Epithelial cell of prostate (primary cell): ENCODE results near the gene RPGRIP1.
"Not testable (repeated sequence)": the region's sequence is repeated elsewhere in the genome, so short reads cannot be mapped to it uniquely, and the experiment has no call there.

Source experiments
- DNase-seq: peaks from one replicate; pipeline ENCODE4 v3.0.0-alpha.2; 2011; ENCODE audit warnings: low read depth, low spot score
- H3K27ac ChIP-seq: fragments of 450-650 bp; 2 replicates; pipeline ENCODE4 v1.5.1; 2017; ENCODE audit warnings: mild to moderate bottlenecking

RPGRIP1 gene

DNA sequence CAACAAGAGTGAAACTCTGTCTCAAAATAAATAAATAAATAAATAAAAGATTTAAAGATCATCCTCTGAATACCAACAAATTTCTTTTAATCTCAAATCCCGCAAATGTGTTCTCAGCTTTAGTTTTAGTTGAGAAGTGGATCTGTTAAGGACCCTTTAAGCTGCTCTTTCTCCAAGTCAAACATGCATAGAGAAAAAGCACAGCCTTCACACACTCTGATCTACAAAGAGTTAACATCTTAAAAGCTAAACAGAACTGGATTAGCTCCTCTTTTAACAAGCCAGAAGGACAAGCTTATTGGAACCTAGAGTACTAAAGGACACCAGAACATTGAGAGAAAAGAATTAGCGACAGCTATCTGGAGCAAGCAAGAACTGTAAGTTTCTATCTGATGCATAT is at the start of gene RPGRIP1:
TSS of gene RPGRIP1 (plus strand) at position 301 of the 400 bp plus-strand sequence. CDS start 7,894 bp downstream, outside the sequence.
- no peak for DNase-seq
- H3K27ac ChIP-seq = no peak within 1 kb of the TSS

DNA sequence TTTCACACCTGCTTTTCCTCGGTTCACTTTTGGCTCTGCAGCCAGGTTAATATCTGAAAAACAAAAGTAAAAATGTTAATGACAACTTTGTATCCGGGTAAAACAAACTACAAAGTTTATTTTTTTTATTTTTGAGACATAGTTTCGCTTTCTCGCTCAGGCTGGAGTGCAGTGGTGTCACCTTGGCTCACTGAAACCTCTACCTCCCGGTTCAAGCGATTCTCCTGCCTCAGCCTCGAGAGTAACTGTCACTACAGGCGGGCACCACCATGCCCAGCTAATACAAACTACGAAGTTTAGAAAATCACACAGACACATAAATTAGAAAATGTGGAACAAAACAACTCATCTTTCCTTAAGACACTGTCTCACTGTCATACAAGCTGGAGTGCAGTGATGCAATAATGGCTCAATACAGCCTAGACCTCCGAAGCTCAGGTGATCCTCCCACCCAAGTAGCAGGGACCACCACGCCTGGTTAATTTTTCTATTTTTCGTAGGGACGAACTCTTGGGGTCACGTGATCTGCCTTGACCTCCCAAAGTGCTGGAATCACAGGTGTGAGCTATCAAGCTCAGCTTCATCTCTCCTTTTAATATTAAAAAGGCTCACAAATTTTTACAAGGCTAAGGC is 48.7 kb upstream of the RPGRIP1 start:
- peak overlapping the region; percentile 2 for H3K27ac ChIP-seq
- DNase-seq = no peak

DNA sequence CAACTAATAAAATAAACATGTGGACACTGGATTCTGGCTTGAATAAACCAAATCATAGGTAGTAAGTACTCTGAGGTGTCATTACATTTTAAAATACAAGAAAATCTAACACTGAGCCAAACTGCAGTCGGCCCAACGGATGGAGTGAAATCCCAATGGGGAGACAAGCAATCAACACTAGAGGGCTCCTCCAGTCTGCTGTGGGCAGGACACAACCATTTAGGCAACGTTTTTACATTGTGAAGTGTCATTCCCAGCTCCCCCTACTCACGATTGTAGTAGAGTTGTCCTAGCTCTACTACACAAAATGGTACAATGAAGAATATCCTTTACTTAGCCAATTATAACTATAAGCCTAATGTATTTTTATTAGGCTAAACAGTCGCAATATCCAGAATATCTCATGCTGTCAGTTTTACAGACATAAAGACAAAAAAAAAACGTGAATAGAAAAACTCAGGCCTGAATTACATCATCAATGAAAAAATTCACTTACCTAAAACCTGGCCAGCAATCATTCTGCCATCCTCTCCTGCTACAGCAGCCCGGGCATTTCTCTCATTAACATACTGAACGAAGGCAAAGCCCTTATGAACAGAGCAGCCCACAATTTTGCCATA is 46.3 kb upstream of the RPGRIP1 start:
- DNase-seq = no peak
- H3K27ac ChIP-seq = peak overlapping the region; percentile 6

DNA sequence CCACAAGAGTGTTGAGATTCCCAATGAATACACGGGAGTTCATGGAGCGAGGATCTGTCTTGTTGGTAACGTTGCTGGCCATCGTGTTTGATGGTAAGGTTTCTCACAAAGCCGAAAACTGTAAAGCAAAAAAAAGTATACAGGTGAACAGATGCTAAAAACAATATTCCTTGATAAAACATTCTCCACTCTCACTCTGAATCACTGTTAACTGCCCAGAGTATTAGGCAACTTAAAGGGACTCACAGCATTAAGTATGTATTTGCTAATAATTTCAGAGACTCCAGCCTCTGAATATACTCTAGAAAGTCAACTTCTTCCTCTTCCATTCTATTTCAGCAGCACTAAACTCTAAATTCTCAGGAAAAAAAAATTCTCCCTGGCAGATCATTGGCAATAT is 45.8 kb upstream of the RPGRIP1 start:
- H3K27ac ChIP-seq = peak overlapping the region; percentile 6
- DNase-seq = no peak

DNA sequence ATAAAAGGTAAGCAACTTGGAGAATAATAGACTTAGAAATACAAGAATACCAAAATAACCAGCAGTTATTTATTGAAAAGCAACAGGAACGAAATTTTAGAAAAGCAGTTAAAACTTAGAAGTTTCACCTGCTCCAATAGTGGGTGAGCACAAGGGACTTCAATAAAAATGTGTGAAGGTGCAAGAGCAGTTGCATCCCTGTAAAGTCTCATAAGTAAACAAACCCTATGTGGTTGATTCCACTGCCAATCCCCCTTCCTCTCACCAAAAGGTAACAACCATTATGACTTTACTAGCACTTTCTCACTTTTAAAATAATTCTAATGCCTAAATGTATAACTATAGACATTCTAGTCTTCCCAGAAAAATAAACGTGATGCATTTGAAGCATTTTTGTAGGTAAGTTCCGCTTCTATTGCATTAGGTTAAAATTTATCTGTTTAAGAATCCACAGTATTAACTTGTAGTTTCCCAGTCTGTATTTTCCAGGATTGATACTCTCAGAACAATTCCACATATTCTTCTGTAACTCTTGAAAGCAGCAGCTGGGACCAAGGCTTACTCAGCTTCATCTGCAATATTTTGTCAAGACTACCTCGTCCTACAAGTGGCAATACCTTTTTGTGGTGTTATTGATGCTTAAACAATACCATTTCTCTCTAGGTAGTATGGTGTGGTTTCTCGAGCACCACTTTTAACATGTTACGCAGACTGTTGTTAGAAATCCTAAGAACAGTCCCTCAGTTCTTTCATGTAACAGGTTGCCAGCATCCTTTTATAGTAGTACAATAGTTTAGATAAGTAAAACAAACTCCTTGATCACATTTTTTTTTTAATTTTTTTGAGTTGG is 42.7 kb upstream of the RPGRIP1 start:
- DNase-seq = no peak
- no peak overlapping the region for H3K27ac ChIP-seq

DNA sequence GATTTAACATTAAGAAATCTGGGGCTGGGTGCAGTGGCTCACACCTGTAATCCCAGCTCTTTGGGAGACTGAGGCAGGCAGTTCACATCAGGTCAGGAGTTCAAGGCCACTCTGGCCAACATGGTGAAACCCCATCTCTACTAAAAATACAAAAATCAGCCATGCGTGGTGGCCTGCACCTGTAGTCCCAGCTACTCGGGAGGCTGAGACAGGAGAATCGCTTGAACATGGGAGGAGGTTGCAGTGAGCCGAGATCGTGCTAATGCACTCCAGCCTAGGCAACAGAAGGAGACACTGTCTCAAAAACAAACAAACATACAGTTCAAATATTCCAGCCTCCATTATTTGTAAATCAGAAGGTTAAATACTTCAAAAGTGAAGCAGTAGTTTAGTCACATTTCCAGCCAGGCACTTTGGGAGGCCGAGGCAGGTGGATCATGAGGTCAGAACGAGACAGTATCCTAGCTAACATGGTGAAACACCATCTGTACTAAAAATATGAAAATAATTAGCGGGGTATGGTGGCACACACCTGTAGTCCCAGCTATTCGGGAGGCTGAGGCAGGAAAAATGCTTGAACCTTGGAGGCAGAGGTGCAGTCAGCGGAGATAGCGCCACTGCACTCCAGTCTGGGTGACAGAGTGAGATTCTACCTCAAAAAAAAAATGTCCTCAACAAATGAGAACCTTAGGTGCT is 40.9 kb upstream of the RPGRIP1 start:
- DNase-seq = no peak
- H3K27ac ChIP-seq = no peak overlapping the region

DNA sequence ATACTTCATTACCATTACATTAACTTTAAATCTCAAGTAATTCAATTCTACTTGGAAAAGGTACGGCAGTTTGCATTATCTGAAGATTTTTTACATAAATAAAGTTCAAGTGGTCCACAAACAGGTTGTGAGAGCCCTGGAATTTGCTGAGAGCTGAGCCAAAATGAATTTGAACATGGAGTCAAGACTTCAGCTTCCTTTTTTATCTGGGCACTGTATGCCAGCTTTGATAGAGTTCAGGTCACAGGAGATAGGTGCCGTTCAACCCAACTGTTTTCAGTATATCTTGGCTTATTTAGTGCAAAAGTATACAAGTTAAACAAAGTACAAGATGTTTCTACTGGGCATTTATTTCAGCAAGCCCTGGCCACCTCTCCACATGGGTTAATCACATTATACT is 39.5 kb upstream of the RPGRIP1 start:
- DNase-seq = no peak
- no peak overlapping the region for H3K27ac ChIP-seq

DNA sequence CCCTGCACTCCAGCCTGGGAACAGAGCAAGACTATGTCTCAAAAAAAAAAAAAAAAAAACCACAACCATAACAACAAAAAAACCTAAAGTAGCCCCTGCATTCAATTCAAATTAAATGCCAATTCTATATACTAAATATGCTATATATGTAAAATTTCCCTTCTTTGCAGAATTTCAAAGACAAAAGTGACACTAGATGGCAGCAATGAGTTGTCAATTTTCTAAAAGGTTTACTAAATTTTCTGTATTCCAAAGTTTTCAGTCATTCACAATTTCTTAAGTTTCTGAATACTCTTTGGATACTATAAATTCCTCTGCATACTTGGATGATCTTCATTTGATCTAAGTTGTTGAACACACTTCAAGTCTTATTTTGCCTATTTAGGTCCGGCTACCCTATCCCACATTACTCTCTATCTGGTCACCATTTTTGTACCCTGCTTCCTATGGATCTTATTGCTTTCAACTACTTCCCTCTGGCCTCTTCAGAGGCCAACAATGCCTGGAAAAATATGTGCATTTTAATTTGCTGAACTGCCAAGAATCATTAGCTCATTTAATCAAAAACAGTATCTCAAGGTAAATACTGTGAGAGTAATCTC is 38.6 kb upstream of the RPGRIP1 start:
- no peak overlapping the region for H3K27ac ChIP-seq

DNA sequence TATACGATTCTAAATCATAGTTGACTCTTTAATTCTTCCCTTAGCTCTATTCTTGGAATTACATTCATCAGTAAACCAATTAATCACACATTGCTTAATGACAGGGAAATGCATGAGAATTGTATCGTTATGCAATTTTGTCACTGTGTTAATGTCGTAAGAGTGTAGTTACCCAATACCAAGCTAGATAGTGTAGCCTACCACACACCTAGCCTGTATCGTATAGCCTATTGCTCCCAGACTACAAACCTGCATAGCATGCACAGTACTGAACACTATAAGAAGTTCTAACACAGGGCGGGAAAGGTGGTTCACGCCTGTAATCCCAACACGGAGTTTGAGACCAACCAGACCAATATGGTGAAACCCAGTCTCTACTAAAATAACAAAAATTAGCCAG is 35.3 kb upstream of the RPGRIP1 start:
- H3K27ac ChIP-seq = no peak overlapping the region
- no peak for DNase-seq

More for the DNA sequence above, 38.6 kb upstream of the RPGRIP1 start:
- no peak for DNase-seq

DNA sequence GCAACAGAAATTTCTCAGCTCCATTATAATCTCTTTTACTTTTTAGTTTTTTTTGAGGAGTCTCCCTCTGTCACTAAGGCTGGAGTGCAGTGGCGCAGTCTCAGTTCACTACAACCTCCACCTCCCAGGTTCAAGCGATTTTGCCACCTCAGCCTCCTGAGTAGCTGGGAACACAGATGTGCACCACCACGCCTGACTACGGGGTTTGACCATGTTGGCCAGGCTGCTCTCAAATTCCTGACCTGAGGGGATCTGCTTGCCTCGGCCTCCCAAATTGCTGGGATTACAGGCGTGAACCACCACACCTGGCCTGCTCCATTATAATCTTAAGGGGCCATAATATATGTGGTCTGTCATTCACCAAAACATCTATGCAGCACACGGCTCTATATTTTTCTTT is 34.1 kb upstream of the RPGRIP1 start:
- no peak overlapping the region for H3K27ac ChIP-seq
- no peak for DNase-seq

DNA sequence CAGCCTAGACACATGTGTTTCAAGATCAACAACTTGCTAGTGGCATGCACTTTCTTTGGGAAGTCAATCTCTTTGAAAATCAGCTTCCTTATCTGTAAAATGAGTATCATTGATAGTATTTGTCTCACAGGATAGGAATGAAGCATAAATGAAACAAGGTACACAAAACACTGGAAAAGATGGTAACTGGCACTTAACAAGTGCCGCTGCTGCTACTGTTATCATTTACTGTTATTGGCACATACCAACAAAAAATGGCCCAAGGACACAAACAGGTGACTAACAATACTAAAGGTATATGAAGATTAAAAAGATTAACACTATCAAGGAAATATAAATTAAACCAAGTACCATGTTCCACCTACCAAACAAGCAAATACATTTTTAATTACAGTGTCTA is 31.5 kb upstream of the RPGRIP1 start:
- no peak overlapping the region for H3K27ac ChIP-seq
- DNase-seq = no peak

DNA sequence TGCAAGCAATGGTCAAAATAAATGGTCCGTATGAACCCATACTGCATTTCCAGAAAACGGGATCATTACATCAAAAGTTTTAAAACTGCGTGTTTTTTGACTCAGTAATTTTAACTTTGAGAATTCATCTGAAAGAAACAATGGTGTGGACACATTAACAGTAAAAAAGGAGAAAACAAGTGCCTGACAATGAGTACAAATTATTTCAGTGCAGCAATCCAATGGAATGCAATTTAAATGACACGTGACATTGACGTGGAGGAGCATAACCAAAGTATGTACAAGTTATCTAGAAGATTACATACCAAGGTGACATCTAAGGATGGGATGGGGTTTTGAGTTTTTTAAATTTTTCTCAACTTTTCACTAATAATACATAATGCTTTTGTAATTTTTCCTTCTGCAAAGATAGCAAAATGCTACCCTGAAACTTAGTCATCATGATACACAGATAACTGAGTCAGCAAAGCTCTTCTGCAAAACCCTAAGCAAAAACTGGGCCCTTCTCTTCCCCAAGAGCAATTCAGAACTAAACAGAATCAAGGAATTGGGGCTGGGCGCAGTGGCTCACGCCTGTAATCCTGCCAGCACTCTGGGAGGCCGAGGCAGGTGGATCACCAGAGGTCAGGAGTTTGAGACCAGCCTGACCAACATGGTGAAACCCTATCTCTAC is 31.0 kb upstream of the RPGRIP1 start:
- no peak for DNase-seq
- H3K27ac ChIP-seq = no peak overlapping the region

DNA sequence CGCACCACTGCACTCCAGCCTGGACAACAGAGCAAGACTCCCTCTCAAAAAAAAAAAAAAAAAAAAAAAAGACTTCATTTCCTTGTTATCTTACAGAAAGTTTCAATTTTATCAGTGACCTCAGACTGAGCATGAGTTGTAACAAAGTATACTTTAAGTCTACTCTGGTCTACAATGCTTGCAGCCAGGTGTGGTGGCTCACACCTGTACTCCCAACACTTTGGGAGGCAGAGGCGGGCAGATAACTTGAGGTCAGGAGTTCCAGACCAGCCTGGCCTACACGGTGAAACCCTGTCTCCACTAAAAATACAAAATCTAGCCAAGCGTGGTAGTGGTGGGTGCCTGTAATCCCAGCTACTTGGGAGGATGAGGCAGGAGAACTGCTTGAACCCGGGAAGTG is 28.7 kb upstream of the RPGRIP1 start:
- no peak overlapping the region for H3K27ac ChIP-seq
- DNase-seq = no peak

DNA sequence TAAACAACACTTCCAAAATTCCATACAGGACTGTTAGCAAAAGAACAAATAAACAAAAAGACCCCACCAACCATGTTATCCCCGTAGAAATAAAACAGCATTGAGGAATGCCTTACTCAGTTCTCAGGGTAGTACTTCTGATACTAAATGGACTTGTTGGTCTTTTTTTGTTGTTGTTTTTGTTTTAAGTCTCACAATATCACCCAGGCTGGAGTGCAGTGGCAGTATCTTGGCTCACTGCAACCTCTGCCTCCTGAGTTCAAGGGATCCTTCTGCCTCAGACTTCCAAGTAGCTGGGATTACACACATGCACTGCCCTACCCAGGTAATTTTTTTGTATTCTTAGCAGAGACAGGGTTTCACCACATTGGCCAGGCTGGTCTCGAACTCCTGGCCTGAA is 27.7 kb upstream of the RPGRIP1 start:
- no peak for DNase-seq
- no peak overlapping the region for H3K27ac ChIP-seq

DNA sequence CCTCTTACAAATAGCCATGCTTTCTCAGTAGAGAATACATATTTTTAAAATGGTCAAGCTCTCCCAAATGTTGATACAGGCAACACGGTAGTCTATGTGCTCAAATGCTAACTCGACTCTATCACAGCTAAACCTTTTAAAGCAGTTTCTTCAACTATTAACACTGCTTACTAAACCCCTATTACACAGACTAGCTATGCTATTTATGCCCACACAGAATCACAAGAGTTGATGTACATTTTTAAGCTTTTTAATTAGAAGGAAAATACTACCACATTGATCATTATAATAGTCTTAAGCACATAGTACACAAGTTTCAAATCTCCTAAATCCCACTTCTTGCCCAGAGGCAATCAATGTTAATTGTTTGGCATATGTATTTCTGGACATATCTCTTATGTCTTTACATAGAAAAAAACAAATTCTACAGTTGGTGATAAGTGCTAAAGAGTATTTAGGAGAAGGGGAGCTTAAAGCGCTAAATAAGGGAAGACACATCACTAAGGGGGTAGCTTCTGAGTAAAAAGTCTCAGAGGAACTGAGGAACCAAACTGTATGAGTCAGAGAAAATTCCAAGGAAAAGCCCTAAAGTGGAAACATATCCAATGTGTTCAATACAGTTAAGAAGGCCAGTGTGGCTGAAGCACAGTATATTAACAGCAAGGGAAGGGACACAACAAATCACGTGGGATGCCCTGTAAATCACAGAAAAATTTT is 24.3 kb upstream of the RPGRIP1 start:
- DNase-seq = no peak
- H3K27ac ChIP-seq = no peak overlapping the region

DNA sequence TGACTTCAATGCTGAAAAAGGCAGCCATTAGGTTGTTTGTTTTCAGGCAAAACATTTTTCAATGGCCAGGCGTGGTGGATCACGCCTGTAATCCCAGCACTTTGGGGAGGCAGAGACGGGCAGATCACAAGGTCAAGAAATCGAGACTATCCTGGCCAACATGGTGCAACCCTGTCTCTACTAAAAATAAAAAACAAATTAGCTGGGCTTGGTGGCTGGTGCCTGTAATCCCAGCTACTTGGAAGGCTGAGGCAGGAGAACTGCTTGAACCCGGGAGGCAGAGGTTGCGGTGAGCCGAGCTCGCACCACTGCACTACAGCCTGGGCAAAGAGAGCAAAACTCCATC is 23.8 kb upstream of the RPGRIP1 start:
- DNase-seq, H3K27ac ChIP-seq: not testable (repeated sequence)

DNA sequence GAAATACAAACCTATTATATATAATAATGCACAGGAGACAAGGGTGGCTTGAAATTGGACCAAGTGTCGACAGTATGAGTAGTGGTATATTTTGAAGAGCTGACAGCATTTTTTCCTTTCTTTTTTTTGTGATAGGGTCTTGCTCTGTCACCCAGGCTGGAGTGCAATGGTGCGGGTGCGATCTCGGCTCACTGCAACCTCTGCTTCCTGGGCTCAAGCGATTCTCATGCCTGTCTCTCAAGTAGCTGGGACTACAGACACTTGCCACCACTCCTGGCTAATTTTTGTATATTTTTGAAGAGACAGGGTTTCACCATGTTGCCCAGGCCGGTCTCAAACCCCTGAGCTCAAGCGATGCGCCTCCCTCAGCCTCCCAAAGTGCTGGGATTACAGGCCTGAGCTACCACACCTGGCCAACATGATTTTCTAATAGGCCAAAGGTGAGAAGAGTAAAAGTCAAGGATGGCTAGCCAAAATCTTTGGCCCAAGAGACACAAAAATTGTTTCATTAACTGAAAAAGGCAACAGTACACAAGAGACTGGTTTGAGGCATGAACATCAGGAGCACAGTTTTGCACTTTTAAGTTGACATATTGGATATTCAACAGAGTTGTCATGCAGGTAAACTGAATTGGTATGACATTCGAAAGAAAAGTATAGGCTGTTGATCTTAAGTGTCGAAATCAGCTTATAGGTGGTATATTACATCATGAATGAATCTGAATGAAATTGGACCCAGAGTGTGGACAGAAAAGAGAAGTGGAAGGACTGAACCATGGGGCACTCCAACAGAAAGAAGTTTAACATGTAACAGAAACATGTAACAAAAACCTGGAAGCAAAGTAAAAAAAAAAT is 23.1 kb upstream of the RPGRIP1 start:
- no peak for DNase-seq
- H3K27ac ChIP-seq = no peak overlapping the region

DNA sequence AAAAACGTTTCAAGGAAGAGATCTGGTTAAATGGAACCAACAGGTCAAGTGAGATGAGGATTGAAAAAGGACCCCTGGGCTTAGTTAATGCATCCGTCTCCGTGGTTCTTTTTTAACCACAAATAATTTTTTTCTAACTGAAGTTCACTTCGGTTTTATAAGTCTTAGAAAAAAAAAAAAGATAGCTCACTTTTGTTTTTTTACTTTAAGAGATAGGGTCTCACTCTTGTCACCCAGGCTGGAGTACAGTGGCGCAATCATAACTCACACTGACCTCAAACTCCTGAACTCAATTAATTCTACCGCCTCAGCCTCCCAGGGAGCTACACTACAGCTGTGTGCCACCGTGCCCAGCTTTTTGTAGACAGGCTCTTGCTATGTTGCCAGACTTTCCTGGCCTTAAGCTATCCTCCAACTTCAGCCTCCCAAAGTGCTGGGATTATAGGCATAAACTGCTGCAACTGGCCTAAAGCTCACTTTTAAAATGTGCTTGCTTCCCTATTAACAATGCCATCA is 22.4 kb upstream of the RPGRIP1 start:
- H3K27ac ChIP-seq = no peak overlapping the region
- no peak for DNase-seq
